K562 (cell line): ENCODE results near the gene PRSS48. TPM values are rescaled to one million over a fixed set of nuclear protein-coding genes. Genes with fewer than 3 reads are reported as not detected.

ENCODE experiments used
- ATAC-seq: fragments of 200-7000 bp; cut with Tn5 transposase; 3 replicates; pipeline ENCODE4 v1.9.1; 2020; ENCODE audit warnings: moderate library complexity
- BruUV-seq: library from RNA; stranded (reverse); fragments of 400-500 nt; replicated peaks from 2 replicates; lab custom pipeline; 2021; lab: Mats Ljungman, UMichigan
- CTCF ChIA-PET: fragments of 300-600 bp; formaldehyde crosslinking; extraction: SDS; loops from one replicate; lab custom pipeline; 2021; ENCODE audit warnings: low intra/inter-chr PET ratio; lab: Yijun Ruan, JAX
- POLR2A ChIA-PET: fragments of 300-600, 350-650 bp; sonication (Branson Sonifier 250); formaldehyde crosslinking; extraction: SDS; loops from one replicate; lab custom pipeline; 2021; ENCODE audit warnings: antibody characterized with exemption, inconsistent platforms; lab: Yijun Ruan, JAX
- DNase-seq, 4 experiments: peaks; one replicate each; pipeline versions ENCODE4 v3.0.0 to v3.0.0-alpha.2; 2011 to 2018; ENCODE audit warnings: low spot score in 3 of 4, mixed read lengths in 3 of 4; ENCODE audit errors: extremely low read depth in 1 of 4
- FAIRE-seq: peaks from 2 replicates; lab custom pipeline; 2011; peaks lifted over from hg19 to GRCh38; lab: Jason Lieb, UNC
- H2AFZ ChIP-seq: 2 replicates; pipeline ENCODE4 v1.6.0; 2011; ENCODE audit warnings: low read depth, low read length, control low read depth, inconsistent platforms
- H3K27ac ChIP-seq: fragments of 200-600 bp; 3 replicates; pipeline ENCODE4 v1.8.0; 2011; ENCODE audit warnings: low read depth, mild to moderate bottlenecking, control low read depth, inconsistent platforms, low read length, moderate library complexity, mixed read lengths; ENCODE audit errors: extremely low read depth
- H3K27me3 ChIP-seq, 2 experiments: fragments of 300-600 bp in 1 of 2; 2 replicates in 1 of 2; 3 replicates in 1 of 2; pipeline versions ENCODE4 v1.6.0 to v1.8.0; 2011; ENCODE audit warnings: inconsistent platforms in 2 of 2, low read length in 2 of 2, mild to moderate bottlenecking in 1 of 2, mixed read lengths in 1 of 2, moderate library complexity in 1 of 2; ENCODE audit not compliant: control insufficient read depth in 2 of 2, insufficient read depth in 2 of 2
- H3K36me3 ChIP-seq: fragments of 300-600 bp; 3 replicates; pipeline ENCODE4 v1.8.0; 2011; ENCODE audit warnings: mild to moderate bottlenecking, low read length, inconsistent platforms; ENCODE audit not compliant: control insufficient read depth, insufficient read depth
- H3K4me1 ChIP-seq, 2 experiments: fragments of 200-600 bp in 1 of 2; replicated peaks in 1 of 2; 2 replicates in 1 of 2; 3 replicates in 1 of 2; pipeline versions ENCODE4 v1.5.1 to v1.8.0; 2011; ENCODE audit warnings: inconsistent platforms in 2 of 2, low read length in 2 of 2, mild to moderate bottlenecking in 1 of 2, mixed read lengths in 1 of 2, moderate library complexity in 1 of 2; ENCODE audit not compliant: control insufficient read depth in 2 of 2, insufficient read depth in 2 of 2
- H3K4me2 ChIP-seq: 2 replicates; pipeline ENCODE4 v1.6.1; 2011; ENCODE audit warnings: low read length, control low read depth, inconsistent platforms, mixed read lengths; ENCODE audit not compliant: insufficient read depth
- H3K4me3 ChIP-seq: fragments of 200-600 bp; sonication (generic), shearing (Covaris generic); 2 replicates; pipeline ENCODE4 v1.5.1; 2016; ENCODE audit warnings: control low read depth, inconsistent platforms
- H3K79me2 ChIP-seq: fragments of 200-600 bp; 3 replicates; pipeline ENCODE4 v1.8.0; 2011; ENCODE audit warnings: low read length, inconsistent platforms; ENCODE audit not compliant: control insufficient read depth, insufficient read depth
- H3K9ac ChIP-seq, 2 experiments: 2 replicates each; pipeline versions ENCODE4 v1.6.0 to v1.6.1; 2011; ENCODE audit warnings: low read depth in 2 of 2, low read length in 2 of 2, control low read depth in 1 of 2, inconsistent platforms in 1 of 2, mild to moderate bottlenecking in 1 of 2, mixed read lengths in 1 of 2; ENCODE audit not compliant: insufficient read depth in 1 of 2
- H3K9me1 ChIP-seq: one replicate; pipeline ENCODE4 v1.6.0; 2011; ENCODE audit warnings: inconsistent platforms, mild to moderate bottlenecking, low read length, moderate library complexity; ENCODE audit not compliant: control insufficient read depth, insufficient read depth
- H3K9me3 ChIP-seq: replicated peaks from 2 replicates; pipeline ENCODE4 v1.5.1; 2011; ENCODE audit warnings: low read depth, low read length, inconsistent platforms; ENCODE audit not compliant: control insufficient read depth, insufficient read depth
- H4K20me1 ChIP-seq: replicated peaks from 2 replicates; pipeline ENCODE4 v1.6.1; 2011; ENCODE audit warnings: low read length, inconsistent platforms, mixed read lengths; ENCODE audit not compliant: control insufficient read depth, insufficient read depth
- CREM ChIP-seq: IDR thresholded peaks from 2 replicates; pipeline ENCODE4 v1.6.1; 2014; ENCODE audit warnings: antibody characterized with exemption, low read depth
- ESRRB ChIP-seq: fragments of 250-450 bp; sonication (Bioruptor Pico); IDR thresholded peaks from 2 replicates; pipeline ENCODE4 v1.5.0; 2020; ENCODE audit warnings: mild to moderate bottlenecking, moderate library complexity, borderline replicate concordance
- FOSL1 ChIP-seq: fragments of 200-800 bp; sonication (Bioruptor generic); conservative IDR thresholded peaks from 2 replicates; pipeline ENCODE4 v1.6.1; 2016; ENCODE audit warnings: missing genetic modification characterization, missing compliant biosample characterization
- JUN ChIP-seq, 2 experiments: sonication (generic) in 1 of 2; formaldehyde crosslinking in 1 of 2; IDR thresholded peaks; 2 replicates each; pipeline versions ENCODE4 v1.6.1 to v1.8.0; 2012 to 2022; ENCODE audit warnings: borderline replicate concordance in 2 of 2, mild to moderate bottlenecking in 2 of 2, improper control_type of control experiment in 1 of 2, low read depth in 1 of 2, low read length in 1 of 2, missing genetic modification reagents in 1 of 2
- JUND ChIP-seq, 2 experiments: IDR thresholded peaks; 2 replicates in 1 of 2; 3 replicates in 1 of 2; pipeline ENCODE4 v1.6.1; 2011; ENCODE audit warnings: borderline replicate concordance in 2 of 2, low read depth in 2 of 2, low read length in 2 of 2, improper control_type of control experiment in 1 of 2, missing biosample characterization in 1 of 2, missing genetic modification characterization in 1 of 2, missing genetic modification reagents in 1 of 2
- NR2C2 ChIP-seq, 2 experiments: fragments of 200-800 bp in 1 of 2; sonication (Bioruptor generic) in 1 of 2; sonication (generic) in 1 of 2; formaldehyde crosslinking in 1 of 2; IDR thresholded peaks; 2 replicates each; pipeline versions ENCODE4 v1.6.1 to v1.8.0; 2016 to 2022; ENCODE audit warnings: mild to moderate bottlenecking in 1 of 2, missing compliant biosample characterization in 1 of 2, missing genetic modification characterization in 1 of 2, missing genetic modification reagents in 1 of 2
- POLR2AphosphoS2 ChIP-seq: IDR thresholded peaks from 2 replicates; pipeline ENCODE4 v1.6.1; 2012; ENCODE audit warnings: low read length, improper control_type of control experiment
- STAT5A ChIP-seq: IDR thresholded peaks from 2 replicates; pipeline ENCODE4 v1.6.1; 2012; ENCODE audit warnings: low read length, inconsistent platforms, borderline replicate concordance
- TCF7 ChIP-seq: sonication (generic); IDR thresholded peaks from 2 replicates; pipeline ENCODE4 v1.6.1; 2016; ENCODE audit warnings: antibody characterized with exemption, borderline replicate concordance
- YY1 ChIP-seq, 3 experiments: IDR thresholded peaks; 2 replicates each; pipeline ENCODE4 v1.6.1; 2011; ENCODE audit warnings: low read length in 2 of 3, mild to moderate bottlenecking in 2 of 3, moderate library complexity in 2 of 3, borderline replicate concordance in 1 of 3, control low read depth in 1 of 3, low read depth in 1 of 3; ENCODE audit not compliant: insufficient read depth in 3 of 3, insufficient replicate concordance in 2 of 3, control insufficient read depth in 1 of 3, insufficient read length in 1 of 3; ENCODE audit errors: extremely low read depth in 1 of 3
- ZNF253 ChIP-seq: fragments of 250-450 bp; sonication (Bioruptor Pico); conservative IDR thresholded peaks from 2 replicates; pipeline ENCODE4 v1.6.1; 2021; ENCODE audit warnings: mild to moderate bottlenecking
- WGBS: fragments of 100-300 bp; shearing (Covaris generic); methylation state at CpG from one replicate; pipeline ENCODE4 v1.1.6; 2016; ENCODE audit warnings: low coverage, mixed read lengths; ENCODE audit not compliant: insufficient coverage; ENCODE audit errors: missing lambda C conversion rate; 5-methylcytosine and 5-hydroxymethylcytosine counted together
- in situ Hi-C: fragments of 300-500 bp; cut with MboI; formaldehyde crosslinking; loops from 4 replicates; pipeline ENCODE4 v1.15.0; 2018; ENCODE audit warnings: inconsistent platforms, mixed read lengths
- intact Hi-C: fragments of 100-400 bp; cut with micrococcal nuclease; formaldehyde crosslinking; loops from 2 replicates; pipeline ENCODE4 v1.14.2; 2022
- polyA plus RNA-seq, 8 experiments: library from polyadenylated mRNA; depleted of rRNA in 4 of 8; stranded (reverse) in 5 of 8; unstranded in 3 of 8; fragments of >200 nt; fragmentation: Nextera tagmentation in 2 of 8; fragmentation: Illumina TruSeq in 1 of 8; extraction: Ambion mirVana in 2 of 8; extraction: Trizol in 1 of 8; gene quantifications; 2 replicates each; pipeline versions ENCODE4 v1.2.1 to v1.2.3, GENCODE V29; 2011 to 2014; ENCODE audit warnings: inconsistent platforms in 1 of 8, missing spikeins in 1 of 8
- total RNA-seq, 7 experiments: library from RNA; depleted of rRNA in 6 of 7; stranded (reverse); fragments of >200 nt in 6 of 7; fragmentation: Illumina TruSeq in 2 of 7; extraction: Trizol in 2 of 7; gene quantifications; 2 replicates each; pipeline versions ENCODE4 v1.2.1 to v1.2.3, GENCODE V29; 2011 to 2021; ENCODE audit warnings: low replicate concordance in 1 of 7
- TF ChIP-seq, protein P1 (sequence below): fragments of 250-450 bp; sonication (Bioruptor Pico); IDR thresholded peaks from 2 replicates; pipeline ENCODE4 v1.4.0; 2020
- TF ChIP-seq, protein P2 (sequence below), 2 experiments: IDR thresholded peaks; 2 replicates each; pipeline ENCODE4 v1.6.1; 2011; ENCODE audit warnings: borderline replicate concordance in 1 of 2, control low read depth in 1 of 2, low read depth in 1 of 2, low read length in 1 of 2, mild to moderate bottlenecking in 1 of 2, mixed read lengths in 1 of 2, moderate library complexity in 1 of 2; ENCODE audit not compliant: insufficient read depth in 1 of 2, insufficient read length in 1 of 2, poor library complexity in 1 of 2, severe bottlenecking in 1 of 2; ENCODE audit errors: extremely low read depth in 1 of 2
- TF ChIP-seq, protein P3 (sequence below): fragments of 450-650 bp; formaldehyde crosslinking; IDR thresholded peaks from 2 replicates; pipeline ENCODE4 v1.4.0; 2020; ENCODE audit warnings: mild to moderate bottlenecking, moderate library complexity
- TF ChIP-seq, protein P4 (sequence below): fragments of 250-450 bp; sonication (Bioruptor Pico); IDR thresholded peaks from 2 replicates; pipeline ENCODE4 v1.9.0; 2021; ENCODE audit warnings: mild to moderate bottlenecking

The PRSS48 gene
- total and polyA plus RNA-seq, 9 of the 15 experiments (the other 6 are each of a cell fraction or from before 2014, with no cell fraction given), result not detected

DNA sequence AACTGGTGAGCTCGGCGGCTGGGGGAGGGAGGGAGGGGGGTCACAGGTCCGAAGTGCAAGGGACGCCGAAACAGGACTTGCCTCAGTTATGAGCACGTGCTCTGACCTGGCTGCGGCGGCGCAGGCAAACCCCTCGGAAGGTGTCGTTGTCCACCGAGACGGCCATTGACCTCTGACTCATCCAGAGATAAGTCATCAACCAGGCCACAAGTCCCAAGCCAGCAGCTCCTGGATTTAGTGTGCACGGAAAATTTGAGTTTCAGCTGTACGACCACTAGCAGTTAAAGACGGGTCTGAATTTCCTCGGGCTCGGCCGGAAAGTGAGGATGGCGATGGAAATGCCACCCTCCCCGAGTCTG is 47.8 kb downstream of the PRSS48 start:
- no peak overlapping the region for H3K27ac ChIP-seq
- no peak overlapping the region for H3K4me2 ChIP-seq
- no peak overlapping the region for H3K4me3 ChIP-seq
- H3K27me3 ChIP-seq, result peaks cover 22 to 29% of the 10 kb centered on the region in 2 experiments
- H3K4me1 ChIP-seq, result peaks cover 0 to 11% of the 10 kb centered on the region in 2 experiments; a peak in 2 of 5 replicates
- no peak for FAIRE-seq
- peak in 3 of 4 experiments; percentile 15 to 26 (median 17) for DNase-seq
- ChIA-PET POLR2A (no interaction called here), CTCF (no interaction called here)
- no peak overlapping the region for H2AFZ ChIP-seq
- no peaks in the 10 kb centered on the region for H3K36me3 ChIP-seq
- H3K9ac ChIP-seq, result no peak overlapping the region
- in situ Hi-C loops (no loop called here), intact Hi-C loops (no loop called here)
- no peaks in the 10 kb centered on the region for H3K9me3 ChIP-seq
- H4K20me1 ChIP-seq, result no peaks in the 10 kb centered on the region
- WGBS, result 1% methylated on average over 10 of the region's 21 CpGs
- H3K9me1 ChIP-seq, result no peaks in the 10 kb centered on the region
- ATAC-seq, result peak; percentile 66
- BruUV-seq, result no TSS peak
- H3K79me2 ChIP-seq, result no peaks in the 10 kb centered on the region
- TF ChIP-seq STAT5A (no peak), JUND (IDR thresholded peaks at IDR 0.05; ENCODE audit: borderline replicate concordance, low read depth, low read length) (peak; percentile 83), JUND (tag; IDR thresholded peaks at IDR 0.05; ENCODE audit: borderline replicate concordance, low read depth, low read length) (peak; percentile 77; the same call in 2 of the 3 replicates), NR2C2 (CRISPR knock-in tag; IDR thresholded peaks at IDR 0.05) (no peak), NR2C2 (tag; IDR thresholded peaks at IDR 0.05) (0 out of 2 replicates have a peak, but pooled peaks have one; percentile 15), ESRRB (CRISPR knock-in tag) (no peak), FOSL1 (peak; percentile 70), YY1 (IDR thresholded peaks at IDR 0.05; ENCODE audit: borderline replicate concordance in 1 of 3, control insufficient read depth in 1 of 3, extremely low read depth in 1 of 3, insufficient read depth in 3 of 3, insufficient read length in 1 of 3, insufficient replicate concordance in 2 of 3, low read depth in 1 of 3, low read length in 2 of 3) (peak in 1 of 3 experiments; percentile 19), TCF7 (no peak), CREM (0 out of 2 replicates have a peak, but pooled peaks have one; percentile 32), ZNF253 (CRISPR knock-in tag) (no peak), JUN (IDR thresholded peaks at IDR 0.05; ENCODE audit: borderline replicate concordance, low read depth, low read length) (0 out of 2 replicates have a peak, but pooled peaks have one; percentile 37), JUN (CRISPR knock-in tag; IDR thresholded peaks at IDR 0.05; ENCODE audit: borderline replicate concordance) (no peak), POLR2AphosphoS2 (no peak)
- TF ChIP-seq, protein P1, sequence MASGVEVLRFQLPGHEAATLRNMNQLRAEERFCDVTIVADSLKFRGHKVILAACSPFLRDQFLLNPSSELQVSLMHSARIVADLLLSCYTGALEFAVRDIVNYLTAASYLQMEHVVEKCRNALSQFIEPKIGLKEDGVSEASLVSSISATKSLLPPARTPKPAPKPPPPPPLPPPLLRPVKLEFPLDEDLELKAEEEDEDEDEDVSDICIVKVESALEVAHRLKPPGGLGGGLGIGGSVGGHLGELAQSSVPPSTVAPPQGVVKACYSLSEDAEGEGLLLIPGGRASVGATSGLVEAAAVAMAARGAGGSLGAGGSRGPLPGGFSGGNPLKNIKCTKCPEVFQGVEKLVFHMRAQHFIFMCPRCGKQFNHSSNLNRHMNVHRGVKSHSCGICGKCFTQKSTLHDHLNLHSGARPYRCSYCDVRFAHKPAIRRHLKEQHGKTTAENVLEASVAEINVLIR (CRISPR knock-in tag), result no peak
- TF ChIP-seq, protein P2, sequence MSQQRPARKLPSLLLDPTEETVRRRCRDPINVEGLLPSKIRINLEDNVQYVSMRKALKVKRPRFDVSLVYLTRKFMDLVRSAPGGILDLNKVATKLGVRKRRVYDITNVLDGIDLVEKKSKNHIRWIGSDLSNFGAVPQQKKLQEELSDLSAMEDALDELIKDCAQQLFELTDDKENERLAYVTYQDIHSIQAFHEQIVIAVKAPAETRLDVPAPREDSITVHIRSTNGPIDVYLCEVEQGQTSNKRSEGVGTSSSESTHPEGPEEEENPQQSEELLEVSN (IDR thresholded peaks at IDR 0.05; ENCODE audit: borderline replicate concordance in 1 of 2, extremely low read depth in 1 of 2, insufficient read depth in 1 of 2, insufficient read length in 1 of 2, low read depth in 1 of 2, low read length in 1 of 2, poor library complexity in 1 of 2, severe bottlenecking in 1 of 2), result peak in 1 of 2 experiments; percentile 48
- TF ChIP-seq, protein P3, sequence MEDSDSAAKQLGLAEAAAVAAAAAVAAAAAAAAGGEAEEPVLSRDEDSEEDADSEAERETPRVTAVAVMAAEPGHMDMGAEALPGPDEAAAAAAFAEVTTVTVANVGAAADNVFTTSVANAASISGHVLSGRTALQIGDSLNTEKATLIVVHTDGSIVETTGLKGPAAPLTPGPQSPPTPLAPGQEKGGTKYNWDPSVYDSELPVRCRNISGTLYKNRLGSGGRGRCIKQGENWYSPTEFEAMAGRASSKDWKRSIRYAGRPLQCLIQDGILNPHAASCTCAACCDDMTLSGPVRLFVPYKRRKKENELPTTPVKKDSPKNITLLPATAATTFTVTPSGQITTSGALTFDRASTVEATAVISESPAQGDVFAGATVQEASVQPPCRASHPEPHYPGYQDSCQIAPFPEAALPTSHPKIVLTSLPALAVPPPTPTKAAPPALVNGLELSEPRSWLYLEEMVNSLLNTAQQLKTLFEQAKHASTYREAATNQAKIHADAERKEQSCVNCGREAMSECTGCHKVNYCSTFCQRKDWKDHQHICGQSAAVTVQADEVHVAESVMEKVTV (CRISPR knock-in tag), result no peak
- TF ChIP-seq, protein P4, sequence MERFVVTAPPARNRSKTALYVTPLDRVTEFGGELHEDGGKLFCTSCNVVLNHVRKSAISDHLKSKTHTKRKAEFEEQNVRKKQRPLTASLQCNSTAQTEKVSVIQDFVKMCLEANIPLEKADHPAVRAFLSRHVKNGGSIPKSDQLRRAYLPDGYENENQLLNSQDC, result no peak
